Vagina (tissue), 2 donors: ENCODE results near the gene PKLR.

Experiments used
- CTCF ChIP-seq, 3 experiments: fragments of 450-650 bp in 2 of 3; fragments of 200-600 bp in 1 of 3; sonication (generic) in 1 of 3; IDR thresholded peaks; one replicate each; pipeline ENCODE4 v1.5.1; 2017 to 2019; ENCODE audit warnings: antibody characterized with exemption in 3 of 3, mild to moderate bottlenecking in 2 of 3, moderate library complexity in 2 of 3
- POLR2A ChIP-seq, 2 donors: fragments of 450-650 bp; IDR thresholded peaks; one replicate each; pipeline ENCODE4 v1.6.1; 2017; ENCODE audit warnings: antibody characterized with exemption in 2 of 2, mild to moderate bottlenecking in 2 of 2, moderate library complexity in 2 of 2

GRCh38 chr1:155278689-155279160 lies 22.5 kb downstream of the PKLR start:
- TF ChIP-seq CTCF (IDR thresholded peaks at IDR 0.05): no peak
- TF ChIP-seq POLR2A (IDR thresholded peaks at IDR 0.05): no peak
